Measurements from ENCODE around the gene ARHGAP22.

The ARHGAP22 gene

GRCh38 chr10:48495282-48496045, 109.4 kb downstream of the ARHGAP22 start:
- DNase-seq: no peak

- DNase-seq: no peak
These were observed 110.3 kb downstream of the ARHGAP22 start for GRCh38 chr10:48494611-48495010.

GRCh38 chr10:48494073-48494472, 110.8 kb downstream of the ARHGAP22 start:
- DNase-seq: no peak

- no peak for DNase-seq
These were observed 111.6 kb downstream of the ARHGAP22 start for GRCh38 chr10:48493083-48493871.

GRCh38 chr10:48492201-48492600, 112.7 kb downstream of the ARHGAP22 start:
- no peak for DNase-seq

GRCh38 chr10:48491392-48492139, 113.3 kb downstream of the ARHGAP22 start:
- DNase-seq: no peak

GRCh38 chr10:48490946-48491345, 113.9 kb downstream of the ARHGAP22 start:
- DNase-seq: no peak

- DNase-seq: no peak
These were observed 114.3 kb downstream of the ARHGAP22 start for GRCh38 chr10:48490571-48490940.

- no peak for DNase-seq
These were observed 115.8 kb downstream of the ARHGAP22 start for GRCh38 chr10:48489099-48489498.

- DNase-seq: no peak
These were observed 117.6 kb downstream of the ARHGAP22 start for GRCh38 chr10:48487244-48487643.

- DNase-seq: no peak
These were observed 119.2 kb downstream of the ARHGAP22 start for GRCh38 chr10:48485711-48486110.

GRCh38 chr10:48484911-48485310, 120.0 kb downstream of the ARHGAP22 start:
- no peak for DNase-seq

- no peak for DNase-seq
These were observed 122.7 kb downstream of the ARHGAP22 start for GRCh38 chr10:48482207-48482606.

GRCh38 chr10:48481385-48481784, 123.5 kb downstream of the ARHGAP22 start:
- DNase-seq: no peak

- no peak for DNase-seq
These were observed 124.2 kb downstream of the ARHGAP22 start for GRCh38 chr10:48480397-48481374.

GRCh38 chr10:48478980-48479811, 125.7 kb downstream of the ARHGAP22 start:
- no peak for DNase-seq

- no peak for DNase-seq
These were observed 126.4 kb downstream of the ARHGAP22 start for GRCh38 chr10:48478469-48478868.

- no peak for DNase-seq
These were observed 127.3 kb downstream of the ARHGAP22 start for GRCh38 chr10:48477616-48478015.

GRCh38 chr10:48477141-48477540, 127.7 kb downstream of the ARHGAP22 start:
- DNase-seq: no peak

- no peak for DNase-seq
These were observed 128.4 kb downstream of the ARHGAP22 start for GRCh38 chr10:48476279-48476982.

- DNase-seq: no peak
These were observed 129.0 kb downstream of the ARHGAP22 start for GRCh38 chr10:48475943-48476278.

Data from activated CD4-positive, alpha-beta T cell treated with anti-CD3 and anti-CD28 coated beads for 4 hours (primary cell).